A549 (cell line): Measurements from ENCODE around the gene L3MBTL4.

Experiments
- BHLHE40 ChIP-seq: IDR thresholded peaks from 2 replicates; pipeline ENCODE4 v1.6.1; 2012; ENCODE audit warnings: low read depth, low read length, inconsistent platforms
- CHD2 ChIP-seq: fragments of 150-350 bp; IDR thresholded peaks from 2 replicates; pipeline ENCODE4 v1.6.1; 2014; ENCODE audit warnings: low read length; ENCODE audit not compliant: partially characterized antibody
- CTCF ChIP-seq: fragments of >200 bp; sonication (Bioruptor Twin); formaldehyde crosslinking; IDR thresholded peaks from 3 replicates; pipeline ENCODE4 v1.5.1; 2016
- ESRRA ChIP-seq: fragments of 150-350 bp; IDR thresholded peaks from 2 replicates; pipeline ENCODE4 v1.6.1; 2014; ENCODE audit warnings: mild to moderate bottlenecking, low read length, borderline replicate concordance
- MAFK ChIP-seq: fragments of 450-650 bp; IDR thresholded peaks from 2 replicates; pipeline ENCODE4 v1.6.1; 2014; ENCODE audit not compliant: partially characterized antibody
- POLR2AphosphoS2 ChIP-seq: conservative IDR thresholded peaks from 2 replicates; pipeline ENCODE4 v1.6.1; 2012; ENCODE audit warnings: low read length, improper control_type of control experiment, inconsistent platforms
- RCOR1 ChIP-seq: fragments of 150-350 bp; IDR thresholded peaks from 2 replicates; pipeline ENCODE4 v1.6.1; 2014; ENCODE audit warnings: antibody characterized with exemption, low read length, low read depth
- SMC3 ChIP-seq: fragments of >200 bp; sonication (Bioruptor Twin); formaldehyde crosslinking; IDR thresholded peaks from 3 replicates; pipeline ENCODE4 v1.6.1; 2018; ENCODE audit warnings: inconsistent platforms
- TP53 ChIP-seq: fragments of 250-450 bp; sonication (Bioruptor Pico); IDR thresholded peaks from 2 replicates; pipeline ENCODE4 v1.5.0; 2021; ENCODE audit warnings: mild to moderate bottlenecking, moderate library complexity
- TF ChIP-seq, protein P1 (sequence below): fragments of 450-650 bp; IDR thresholded peaks from 2 replicates; pipeline ENCODE4 v1.6.1; 2014; ENCODE audit warnings: antibody characterized with exemption

GRCh38 chr18:6406075-6406909, 8.4 kb downstream of the L3MBTL4 start:
- TF ChIP-seq CTCF (no peak), BHLHE40 (no peak), SMC3 (no peak), CHD2 (no peak), ESRRA (no peak), TP53 (CRISPR knock-in tag) (no peak), RCOR1 (no peak), POLR2AphosphoS2 (no peak), MAFK (no peak)
- TF ChIP-seq, protein P1, sequence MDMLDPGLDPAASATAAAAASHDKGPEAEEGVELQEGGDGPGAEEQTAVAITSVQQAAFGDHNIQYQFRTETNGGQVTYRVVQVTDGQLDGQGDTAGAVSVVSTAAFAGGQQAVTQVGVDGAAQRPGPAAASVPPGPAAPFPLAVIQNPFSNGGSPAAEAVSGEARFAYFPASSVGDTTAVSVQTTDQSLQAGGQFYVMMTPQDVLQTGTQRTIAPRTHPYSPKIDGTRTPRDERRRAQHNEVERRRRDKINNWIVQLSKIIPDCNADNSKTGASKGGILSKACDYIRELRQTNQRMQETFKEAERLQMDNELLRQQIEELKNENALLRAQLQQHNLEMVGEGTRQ: no peak
